Endothelial cell (in vitro differentiated cells): ENCODE results near the gene GPC5. TPM values are rescaled to one million over a fixed set of nuclear protein-coding genes. Genes with fewer than 3 reads are reported as not detected.

Experiments
- DNase-seq: peaks from one replicate; pipeline ENCODE4 v3.0.0; 2021; ENCODE audit warnings: low spot score
- H3K27ac Mint-ChIP-seq: one replicate; pipeline ENCODE4 v1.8.0; 2021; ENCODE audit warnings: mixed read lengths, inconsistent platforms; ENCODE audit not compliant: unreplicated experiment
- H3K27me3 Mint-ChIP-seq: one replicate; pipeline ENCODE4 v1.8.0; 2021; ENCODE audit warnings: mild to moderate bottlenecking, moderate library complexity, mixed read lengths, inconsistent platforms; ENCODE audit not compliant: unreplicated experiment
- H3K36me3 Mint-ChIP-seq: one replicate; pipeline ENCODE4 v1.8.0; 2021; ENCODE audit warnings: mild to moderate bottlenecking, low read depth, mixed read lengths, inconsistent platforms; ENCODE audit not compliant: unreplicated experiment
- H3K4me1 Mint-ChIP-seq: one replicate; pipeline ENCODE4 v1.8.0; 2021; ENCODE audit warnings: mild to moderate bottlenecking, mixed read lengths, inconsistent platforms; ENCODE audit not compliant: unreplicated experiment
- H3K4me3 Mint-ChIP-seq: one replicate; pipeline ENCODE4 v1.8.0; 2021; ENCODE audit warnings: mild to moderate bottlenecking, mixed read lengths, inconsistent platforms; ENCODE audit not compliant: unreplicated experiment
- H3K9me3 Mint-ChIP-seq: one replicate; pipeline ENCODE4 v1.8.0; 2021; ENCODE audit warnings: mixed read lengths, inconsistent platforms; ENCODE audit not compliant: unreplicated experiment
- CTCF ChIP-seq: fragments of 200-600 bp; sonication (generic); IDR thresholded peaks from one replicate; pipeline ENCODE4 v1.5.0; 2021; ENCODE audit warnings: antibody characterized with exemption; ENCODE audit not compliant: unreplicated experiment
- total RNA-seq: library from RNA; stranded (reverse); fragmentation: NEBNext Ultra II Directional; extraction: Animal tissue kit (Norgen Biotek cat#: 25700); gene quantifications from one replicate; pipeline ENCODE4 v1.2.1, GENCODE V29; 2021; ENCODE audit not compliant: unreplicated experiment

GPC5 gene
- total RNA-seq, 1 donor from 2014 or later, result not detected

DNA sequence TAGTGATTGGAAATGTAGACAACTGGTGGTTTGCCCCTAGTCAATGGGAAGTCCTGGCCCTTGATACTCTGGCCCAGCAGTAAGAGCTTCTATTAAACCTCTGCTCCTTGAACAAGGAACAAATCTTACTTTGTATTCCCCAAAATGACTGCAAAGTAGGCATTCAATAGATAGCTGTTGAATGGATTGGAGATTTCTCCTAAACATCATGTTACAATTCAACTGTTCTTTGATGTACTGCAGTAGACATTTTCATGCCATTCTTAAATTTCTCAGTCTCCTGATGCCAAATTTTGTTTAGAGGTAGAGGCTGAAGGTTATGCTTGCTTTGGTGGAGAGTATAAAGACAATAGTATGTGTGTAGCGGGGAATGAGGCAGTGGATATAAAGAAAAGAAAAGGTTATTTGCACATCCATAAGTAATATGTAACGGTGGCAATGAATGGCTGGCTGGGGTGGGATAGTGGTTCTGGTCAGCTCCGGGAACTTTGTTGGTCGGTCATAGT is 38.1 kb upstream of the GPC5 start:
- Mint-ChIP-seq H3K4me3 (no peak overlapping the region), H3K27ac (no peak overlapping the region), H3K4me1 (no peaks in the 10 kb centered on the region), H3K9me3 (no peaks in the 10 kb centered on the region), H3K27me3 (no peaks in the 10 kb centered on the region), H3K36me3 (no peaks in the 10 kb centered on the region)
- no peak for DNase-seq
- TF ChIP-seq CTCF, result no peak

DNA sequence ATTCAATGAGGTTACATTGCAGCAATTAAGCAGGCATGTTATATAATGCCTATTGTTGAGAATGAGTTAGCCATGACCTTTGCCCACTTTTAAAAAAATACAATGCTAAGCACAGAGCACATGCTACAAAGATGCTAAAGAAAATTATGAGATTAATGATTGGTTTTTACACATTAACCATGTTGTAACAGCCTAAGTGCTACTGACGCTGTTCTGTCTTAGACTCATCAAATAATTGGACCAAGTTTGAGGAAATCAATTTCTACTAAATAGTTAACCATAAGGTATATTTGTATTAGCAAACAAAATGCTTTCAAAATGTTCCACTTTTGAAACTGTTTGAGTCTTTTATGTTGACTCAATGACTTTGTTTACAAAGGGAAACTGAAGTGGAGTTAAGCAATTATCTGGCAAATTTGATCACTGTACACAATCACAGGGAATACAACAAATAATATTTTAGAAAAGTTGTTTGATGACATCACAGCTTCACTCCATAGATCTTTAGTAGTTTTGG is 36.6 kb upstream of the GPC5 start:
- Mint-ChIP-seq H3K4me1 (no peaks in the 10 kb centered on the region), H3K27ac (no peak overlapping the region), H3K36me3 (no peaks in the 10 kb centered on the region), H3K27me3 (no peaks in the 10 kb centered on the region), H3K9me3 (no peaks in the 10 kb centered on the region), H3K4me3 (no peak overlapping the region)
- DNase-seq, result no peak
- TF ChIP-seq CTCF, result no peak

DNA sequence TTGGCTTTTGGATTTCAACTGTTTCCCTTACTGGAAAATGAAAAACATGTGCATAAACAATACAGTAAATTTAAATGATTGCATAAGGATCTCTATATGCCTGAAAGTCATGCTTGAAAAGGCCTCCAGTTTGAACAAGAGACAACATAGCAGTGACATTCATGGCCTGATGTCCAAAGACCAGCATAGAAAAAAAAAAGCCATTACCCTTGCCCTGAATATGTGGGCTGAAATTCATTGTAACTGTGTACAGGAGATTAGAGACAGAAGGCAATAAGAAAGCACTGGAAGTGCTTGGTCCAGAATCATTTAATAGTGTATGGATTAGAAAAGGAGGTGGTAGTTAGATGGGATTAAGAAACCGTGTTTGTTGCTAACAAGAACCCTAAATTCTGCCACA is 35.5 kb upstream of the GPC5 start:
- Mint-ChIP-seq H3K27ac (no peak overlapping the region), H3K4me1 (no peaks in the 10 kb centered on the region), H3K4me3 (no peak overlapping the region), H3K9me3 (no peaks in the 10 kb centered on the region), H3K27me3 (no peaks in the 10 kb centered on the region), H3K36me3 (no peaks in the 10 kb centered on the region)
- no peak for TF ChIP-seq CTCF
- no peak for DNase-seq

GRCh38 chr13:91368101-91368500 is 30.3 kb upstream of the GPC5 start:
- Mint-ChIP-seq H3K27ac (no peak overlapping the region), H3K27me3 (no peaks in the 10 kb centered on the region), H3K4me3 (no peak overlapping the region), H3K4me1 (peaks cover 5% of the 10 kb centered on the region), H3K9me3 (no peaks in the 10 kb centered on the region), H3K36me3 (no peaks in the 10 kb centered on the region)
- no peak for TF ChIP-seq CTCF
- no peak for DNase-seq

- no peak for DNase-seq
- Mint-ChIP-seq H3K36me3 (no peaks in the 10 kb centered on the region), H3K27me3 (no peaks in the 10 kb centered on the region), H3K27ac (no peak overlapping the region), H3K4me3 (no peak overlapping the region), H3K4me1 (peaks cover 5% of the 10 kb centered on the region), H3K9me3 (no peaks in the 10 kb centered on the region)
- TF ChIP-seq CTCF, result no peak
Measured at GRCh38 chr13:91368676-91369440, 29.6 kb upstream of the GPC5 start.
